ENCODE results near the gene MYB.
"Not testable (repeated sequence)": the region's sequence is repeated elsewhere in the genome, so short reads cannot be mapped to it uniquely, and the experiment has no call there.

The MYB gene

GRCh38 chr6:135144673-135145062 is 36.4 kb upstream of the MYB start:
- DNase-seq (ENCODE audit: low read depth): no peak
- TF ChIP-seq CTCF (conservative IDR thresholded peaks at IDR 0.05; ENCODE audit: low read depth, low read length): no peak
- no peak overlapping the region for H3K4me3 ChIP-seq (ENCODE audit: low read depth, low read length)

GRCh38 chr6:135145063-135145800 is 35.9 kb upstream of the MYB start:
- peak; percentile 77 for TF ChIP-seq CTCF (conservative IDR thresholded peaks at IDR 0.05; ENCODE audit: low read depth, low read length)
- peak; percentile 72 for DNase-seq (ENCODE audit: low read depth)
- H3K4me3 ChIP-seq (ENCODE audit: low read depth, low read length): no peak overlapping the region

- H3K4me3 ChIP-seq (ENCODE audit: low read depth, low read length): no peak overlapping the region
- TF ChIP-seq CTCF (conservative IDR thresholded peaks at IDR 0.05; ENCODE audit: low read depth, low read length): no peak
- DNase-seq (ENCODE audit: low read depth): peak; percentile 90
Observed at GRCh38 chr6:135146162-135146934, 34.8 kb upstream of the MYB start.

GRCh38 chr6:135147637-135148592 is 33.2 kb upstream of the MYB start:
- TF ChIP-seq CTCF (conservative IDR thresholded peaks at IDR 0.05; ENCODE audit: low read depth, low read length): no peak
- DNase-seq (ENCODE audit: low read depth): peak; percentile 33
- H3K4me3 ChIP-seq (ENCODE audit: low read depth, low read length): no peak overlapping the region

- no peak for DNase-seq (ENCODE audit: low read depth)
- TF ChIP-seq CTCF (conservative IDR thresholded peaks at IDR 0.05; ENCODE audit: low read depth, low read length): no peak
- no peak overlapping the region for H3K4me3 ChIP-seq (ENCODE audit: low read depth, low read length)
Observed at GRCh38 chr6:135148889-135149288, 32.2 kb upstream of the MYB start.

GRCh38 chr6:135149376-135149775 is 31.7 kb upstream of the MYB start:
- DNase-seq (ENCODE audit: low read depth): no peak
- no peak overlapping the region for H3K4me3 ChIP-seq (ENCODE audit: low read depth, low read length)
- no peak for TF ChIP-seq CTCF (conservative IDR thresholded peaks at IDR 0.05; ENCODE audit: low read depth, low read length)

GRCh38 chr6:135150481-135150880 is 30.6 kb upstream of the MYB start:
- not testable (repeated sequence) for H3K4me3 ChIP-seq (ENCODE audit: low read depth, low read length); DNase-seq (ENCODE audit: low read depth)

- not testable (repeated sequence) for DNase-seq (ENCODE audit: low read depth)
Observed at GRCh38 chr6:135154125-135154524, 27.0 kb upstream of the MYB start.

More at GRCh38 chr6:135154125-135154524, 27.0 kb upstream of the MYB start:
- H3K4me3 ChIP-seq (ENCODE audit: low read depth, low read length): not testable (repeated sequence)
